ENCODE measurements around the gene TEX50.
"Not testable (repeated sequence)": the region's sequence is repeated elsewhere in the genome, so short reads cannot be mapped to it uniquely, and the experiment has no call there.

TEX50 gene, protein sequence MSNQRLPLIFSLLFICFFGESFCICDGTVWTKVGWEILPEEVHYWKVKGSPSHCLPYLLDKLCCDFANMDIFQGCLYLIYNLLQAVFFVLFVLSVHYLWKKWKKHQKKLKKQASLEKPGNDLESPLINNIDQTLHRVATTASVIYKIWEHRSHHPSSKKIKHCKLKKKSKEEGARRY

DNA sequence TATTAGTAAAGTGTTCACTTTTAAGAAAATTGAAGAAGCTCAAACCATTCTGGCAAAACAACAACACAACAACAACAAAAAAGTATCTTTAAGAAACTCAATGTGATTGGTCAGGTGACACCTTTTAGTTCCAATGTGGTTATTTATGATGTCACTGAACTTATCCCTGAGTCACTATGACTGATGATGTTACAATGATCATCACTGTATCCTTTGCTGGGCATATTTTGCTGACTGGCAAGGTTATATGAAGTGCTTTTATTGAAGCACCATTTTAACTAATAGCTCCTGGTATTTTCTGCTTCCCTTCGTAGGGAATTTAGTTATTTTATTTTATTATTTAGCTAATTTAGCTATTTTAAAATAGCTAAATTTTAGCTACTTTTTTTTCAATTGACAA is at the start of gene TEX50:
TSS of gene TEX50 (plus strand) at position 223 of the 400 bp plus-strand sequence. CDS start 184 bp downstream, outside the sequence.
- no peak within 1 kb of the TSS for H3K4me3 ChIP-seq (ENCODE audit: low read depth, low read length)
- no peaks in the 10 kb centered on the region for H3K36me3 ChIP-seq (replicated peaks)
- no peak within 1 kb of the TSS for H3K27ac ChIP-seq
- TF ChIP-seq, protein P1, sequence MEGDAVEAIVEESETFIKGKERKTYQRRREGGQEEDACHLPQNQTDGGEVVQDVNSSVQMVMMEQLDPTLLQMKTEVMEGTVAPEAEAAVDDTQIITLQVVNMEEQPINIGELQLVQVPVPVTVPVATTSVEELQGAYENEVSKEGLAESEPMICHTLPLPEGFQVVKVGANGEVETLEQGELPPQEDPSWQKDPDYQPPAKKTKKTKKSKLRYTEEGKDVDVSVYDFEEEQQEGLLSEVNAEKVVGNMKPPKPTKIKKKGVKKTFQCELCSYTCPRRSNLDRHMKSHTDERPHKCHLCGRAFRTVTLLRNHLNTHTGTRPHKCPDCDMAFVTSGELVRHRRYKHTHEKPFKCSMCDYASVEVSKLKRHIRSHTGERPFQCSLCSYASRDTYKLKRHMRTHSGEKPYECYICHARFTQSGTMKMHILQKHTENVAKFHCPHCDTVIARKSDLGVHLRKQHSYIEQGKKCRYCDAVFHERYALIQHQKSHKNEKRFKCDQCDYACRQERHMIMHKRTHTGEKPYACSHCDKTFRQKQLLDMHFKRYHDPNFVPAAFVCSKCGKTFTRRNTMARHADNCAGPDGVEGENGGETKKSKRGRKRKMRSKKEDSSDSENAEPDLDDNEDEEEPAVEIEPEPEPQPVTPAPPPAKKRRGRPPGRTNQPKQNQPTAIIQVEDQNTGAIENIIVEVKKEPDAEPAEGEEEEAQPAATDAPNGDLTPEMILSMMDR (IDR thresholded peaks at IDR 0.05; ENCODE audit: low read depth, low read length, missing control alignments), result no peak
- DNase-seq, result no peak
- in situ Hi-C loops (cut with HindIII; ENCODE audit: low pct_ligation_motif_present, low sequenced_read_pairs), result no loop called here
- no peaks in the 10 kb centered on the region for H3K27me3 ChIP-seq (replicated peaks)

DNA sequence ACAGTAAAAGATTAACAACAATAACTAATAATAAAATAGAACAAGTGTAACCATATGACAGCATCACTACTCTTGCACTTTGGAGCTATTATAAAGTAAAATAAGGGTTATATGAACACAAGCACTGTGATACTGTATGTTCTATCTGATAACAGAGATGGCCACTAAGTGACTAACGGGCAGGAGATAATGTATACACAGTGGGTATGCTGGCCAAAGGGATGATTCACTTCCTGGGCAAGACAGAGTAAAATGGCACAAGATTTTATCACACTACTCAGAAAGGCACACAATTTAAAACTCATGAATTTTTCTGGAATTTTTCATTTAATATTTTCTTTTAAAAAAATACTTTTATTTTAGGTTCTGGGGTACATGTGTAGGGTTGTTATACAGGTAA is 44.6 kb upstream of the TEX50 start:
- no peak for DNase-seq
- Histone ChIP-seq H3K27ac (no peak overlapping the region), H3K27me3 (replicated peaks) (no peaks in the 10 kb centered on the region), H3K4me3 (ENCODE audit: low read depth, low read length) (no peak overlapping the region), H3K36me3 (replicated peaks) (no peaks in the 10 kb centered on the region)
- in situ Hi-C loops (cut with HindIII; ENCODE audit: low pct_ligation_motif_present, low sequenced_read_pairs), result no loop called here
- TF ChIP-seq, protein P1 (IDR thresholded peaks at IDR 0.05; ENCODE audit: low read depth, low read length, missing control alignments), result no peak

DNA sequence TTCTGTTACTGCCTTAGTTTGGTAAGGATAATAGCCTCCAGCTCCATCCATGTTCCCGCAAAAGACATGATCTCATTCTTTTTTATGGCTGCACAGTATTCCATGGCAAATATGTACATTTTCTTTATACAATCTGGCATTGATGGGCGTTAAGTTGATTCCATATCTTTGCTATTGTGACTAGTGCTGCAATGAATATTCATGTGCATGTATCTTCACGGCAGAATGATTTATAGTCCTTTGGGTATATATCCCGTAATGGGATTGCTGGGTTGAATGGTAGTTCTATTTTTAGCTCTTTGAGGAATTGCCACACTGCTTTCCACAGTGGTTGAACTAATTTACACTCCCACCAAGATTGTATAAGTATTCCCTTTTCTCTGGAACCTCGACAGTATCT is 44.0 kb upstream of the TEX50 start:
- H3K36me3 ChIP-seq (replicated peaks); H3K4me3 ChIP-seq (ENCODE audit: low read depth, low read length); H3K27ac ChIP-seq; in situ Hi-C loops (cut with HindIII; ENCODE audit: low pct_ligation_motif_present, low sequenced_read_pairs); H3K27me3 ChIP-seq (replicated peaks); DNase-seq: not testable (repeated sequence)

DNA sequence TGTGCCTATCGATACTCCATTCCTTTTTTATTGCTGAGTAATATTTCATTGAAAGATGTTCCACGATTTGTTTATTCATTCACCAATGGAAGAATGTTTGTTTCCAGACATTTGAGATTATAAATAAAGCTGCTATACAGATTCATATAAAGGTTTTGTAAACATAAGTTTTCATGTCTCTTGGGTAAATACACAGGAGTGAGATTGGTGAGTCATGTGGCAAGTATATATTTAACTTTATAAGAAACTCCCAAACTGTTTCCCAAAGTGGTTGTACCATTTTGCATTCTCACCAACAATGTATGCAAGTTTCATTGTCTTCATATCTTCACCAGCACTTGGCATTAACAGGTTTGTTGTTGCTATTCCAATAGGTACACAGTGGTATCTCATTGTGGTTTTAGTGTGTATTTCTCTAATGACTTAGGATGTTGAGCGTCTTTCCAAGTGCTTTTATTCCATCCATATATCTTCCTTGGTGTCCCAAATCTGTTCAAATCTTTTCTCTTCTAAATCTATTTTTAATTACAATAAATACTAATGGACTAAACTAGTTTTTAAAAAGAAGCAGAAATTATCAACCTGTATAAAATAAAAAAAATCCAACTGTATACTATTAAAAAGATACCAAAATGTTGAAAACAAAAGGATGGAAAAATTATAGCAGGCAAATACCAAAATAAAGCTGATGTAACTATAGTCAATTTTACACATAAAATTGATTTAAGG is 38.9 kb upstream of the TEX50 start:
- no peak overlapping the region for H3K27ac ChIP-seq
- no peaks in the 10 kb centered on the region for H3K27me3 ChIP-seq (replicated peaks)
- TF ChIP-seq, protein P1 (IDR thresholded peaks at IDR 0.05; ENCODE audit: low read depth, low read length, missing control alignments), result no peak
- H3K36me3 ChIP-seq (replicated peaks), result no peaks in the 10 kb centered on the region
- no peak overlapping the region for H3K4me3 ChIP-seq (ENCODE audit: low read depth, low read length)
- in situ Hi-C loops (cut with HindIII; ENCODE audit: low pct_ligation_motif_present, low sequenced_read_pairs), result no loop called here
- DNase-seq, result no peak

DNA sequence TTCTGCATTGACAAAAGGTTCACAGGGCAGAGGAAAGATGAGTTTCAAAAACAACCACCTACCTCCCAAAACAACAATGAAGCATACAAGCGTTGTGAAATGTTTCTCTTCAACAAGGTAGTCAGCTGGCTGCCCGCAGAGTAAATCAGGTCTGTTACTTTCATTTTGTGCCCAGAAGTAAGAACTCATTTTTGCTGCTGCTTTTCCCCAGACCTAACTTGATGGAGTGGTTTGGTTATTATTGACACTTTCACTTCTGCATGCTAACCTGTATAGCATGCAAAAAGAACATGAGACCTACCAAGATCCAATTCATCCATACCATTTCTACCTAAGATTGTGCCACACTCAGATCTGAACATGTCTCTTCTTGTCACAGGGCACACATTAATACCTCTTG is 33.5 kb upstream of the TEX50 start:
- no peak overlapping the region for H3K27ac ChIP-seq
- in situ Hi-C loops (cut with HindIII; ENCODE audit: low pct_ligation_motif_present, low sequenced_read_pairs), result no loop called here
- no peaks in the 10 kb centered on the region for H3K27me3 ChIP-seq (replicated peaks)
- H3K4me3 ChIP-seq (ENCODE audit: low read depth, low read length), result no peak overlapping the region
- no peak for DNase-seq
- H3K36me3 ChIP-seq (replicated peaks), result no peaks in the 10 kb centered on the region
- TF ChIP-seq, protein P1 (IDR thresholded peaks at IDR 0.05; ENCODE audit: low read depth, low read length, missing control alignments), result no peak

DNA sequence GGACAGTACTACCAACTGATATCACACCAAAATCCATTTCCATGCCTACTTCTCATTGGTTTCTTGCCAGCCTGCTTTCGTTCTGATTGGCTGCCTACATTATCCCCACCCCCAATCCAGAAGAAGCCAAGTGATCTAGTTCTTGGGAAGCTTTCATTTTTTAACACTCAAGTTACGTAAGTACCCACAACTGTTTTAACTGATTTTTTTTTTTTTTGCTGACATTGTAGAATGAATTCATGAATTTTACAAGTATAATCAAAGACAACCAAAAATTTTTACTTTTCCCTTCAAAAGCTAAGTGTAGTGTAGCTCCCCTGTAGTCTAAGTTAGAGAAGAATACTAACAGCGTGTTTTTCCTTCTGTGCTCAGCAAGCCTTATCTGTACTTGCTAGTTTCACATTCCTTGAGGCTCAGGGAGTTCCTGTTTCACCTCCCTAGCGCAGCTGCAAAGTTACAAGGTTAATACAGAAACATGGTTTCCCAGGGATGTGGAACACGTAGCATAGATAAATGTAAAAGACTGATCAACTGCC is 32.0 kb upstream of the TEX50 start, which contains the start of gene SLC9C2:
TSS of gene SLC9C2 (minus strand) at position 17 of the 536 bp plus-strand sequence. CDS start 1,296 bp downstream, outside the sequence.
- in situ Hi-C loops (cut with HindIII; ENCODE audit: low pct_ligation_motif_present, low sequenced_read_pairs), result no loop called here
- Histone ChIP-seq H3K4me3 (ENCODE audit: low read depth, low read length) (no peak within 1 kb of the TSS), H3K27ac (no peak within 1 kb of the TSS), H3K27me3 (replicated peaks) (no peaks in the 10 kb centered on the region), H3K36me3 (replicated peaks) (no peaks in the 10 kb centered on the region)
- DNase-seq, result peak; percentile 34
- TF ChIP-seq, protein P1 (IDR thresholded peaks at IDR 0.05; ENCODE audit: low read depth, low read length, missing control alignments), result no peak

Data from brain microvascular endothelial cell (primary cell).